GM12892 (cell line): Measurements from ENCODE around the gene SMIM11.

Experiments
- POLR2A ChIP-seq: IDR thresholded peaks from 2 replicates; pipeline ENCODE4 v1.6.1; 2011; ENCODE audit warnings: low read depth, low read length, control low read depth
- TAF1 ChIP-seq: IDR thresholded peaks from 2 replicates; pipeline ENCODE4 v1.6.1; 2011; ENCODE audit warnings: low read depth, mild to moderate bottlenecking, control low read depth, low read length, borderline replicate concordance

DNA sequence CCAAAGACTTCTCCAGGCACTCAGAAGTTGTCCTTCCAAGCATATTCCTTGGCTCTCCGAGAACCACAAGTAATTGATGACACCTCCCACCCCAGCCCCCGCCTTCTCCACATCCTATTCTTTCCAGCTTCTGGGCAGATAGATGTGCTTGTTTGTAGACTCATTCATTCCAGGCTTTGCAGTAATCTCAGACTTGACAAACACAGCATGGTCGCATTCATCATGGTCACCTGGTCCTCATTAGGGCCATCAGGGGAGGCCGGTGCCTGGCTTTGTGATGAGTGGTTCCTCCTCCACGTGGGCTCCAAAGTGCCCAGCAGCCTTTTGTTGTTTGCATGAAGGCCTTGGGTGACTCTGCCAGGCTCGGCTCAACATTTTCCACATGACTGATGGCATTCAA lies 40.0 kb upstream of the SMIM11 start:
- TF ChIP-seq POLR2A (no peak), TAF1 (no peak)
